Ureter (tissue), 1 donor: ENCODE data around the gene CMTM1. TPM values are rescaled to one million over a fixed set of nuclear protein-coding genes. Genes with fewer than 3 reads are reported as not detected.
A peak's percentile ranks its signal among the peaks of the same experiment; 100 is the strongest.

Experiments
- DNase-seq: peaks from one replicate; pipeline ENCODE4 v3.0.0-alpha.2; 2020; ENCODE audit warnings: low spot score
- total RNA-seq: library from RNA; stranded (reverse); gene quantifications from one replicate; pipeline ENCODE4 v1.2.4, GENCODE V29; 2023
- donor health status: DM: yes; HTN: yes; CAD: no.

Gene CMTM1, protein sequence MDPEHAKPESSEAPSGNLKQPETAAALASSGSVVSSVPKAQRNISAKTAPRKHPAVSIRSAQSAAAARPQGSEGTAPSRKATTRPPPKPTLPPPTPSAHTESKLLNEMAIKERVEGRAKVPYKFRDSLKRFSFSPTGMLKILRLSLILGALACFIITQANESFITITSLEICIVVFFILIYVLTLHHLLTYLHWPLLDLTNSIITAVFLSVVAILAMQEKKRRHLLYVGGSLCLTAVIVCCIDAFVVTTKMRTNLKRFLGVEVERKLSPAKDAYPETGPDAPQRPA
- 4.3 TPM for total RNA-seq

- DNase-seq, result no peak
Observed at GRCh38 chr16:66566051-66566901, at the start of gene CMTM1. TSS of gene CMTM1 (plus strand) at chr16:66566439. CDS start at chr16:66566514, 75 bp downstream.

DNA sequence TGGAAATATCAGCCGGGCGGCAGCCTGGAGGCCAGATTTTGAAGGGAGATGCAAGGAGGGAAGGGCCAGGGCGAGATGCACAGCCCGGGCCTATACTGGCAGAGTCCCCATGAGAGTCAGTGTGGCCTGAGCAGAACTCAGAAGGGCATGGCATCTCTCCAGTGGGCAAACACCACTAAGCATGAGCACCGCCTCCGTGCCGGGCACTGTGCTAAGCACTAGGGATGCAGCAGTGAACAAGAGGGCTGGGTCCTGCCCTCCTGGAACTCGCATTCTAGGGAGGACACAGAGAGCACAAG, 49.8 kb upstream of the CMTM1 start:
- DNase-seq, result no peak

- peak; percentile 98 for DNase-seq
Observed at GRCh38 chr16:66516808-66517585, 49.2 kb upstream of the CMTM1 start.

- no peak for DNase-seq
Observed at GRCh38 chr16:66517586-66518263, 48.5 kb upstream of the CMTM1 start.

GRCh38 chr16:66519482-66520373, 46.5 kb upstream of the CMTM1 start:
- DNase-seq, result no peak

GRCh38 chr16:66520406-66521170, 45.7 kb upstream of the CMTM1 start:
- no peak for DNase-seq

DNA sequence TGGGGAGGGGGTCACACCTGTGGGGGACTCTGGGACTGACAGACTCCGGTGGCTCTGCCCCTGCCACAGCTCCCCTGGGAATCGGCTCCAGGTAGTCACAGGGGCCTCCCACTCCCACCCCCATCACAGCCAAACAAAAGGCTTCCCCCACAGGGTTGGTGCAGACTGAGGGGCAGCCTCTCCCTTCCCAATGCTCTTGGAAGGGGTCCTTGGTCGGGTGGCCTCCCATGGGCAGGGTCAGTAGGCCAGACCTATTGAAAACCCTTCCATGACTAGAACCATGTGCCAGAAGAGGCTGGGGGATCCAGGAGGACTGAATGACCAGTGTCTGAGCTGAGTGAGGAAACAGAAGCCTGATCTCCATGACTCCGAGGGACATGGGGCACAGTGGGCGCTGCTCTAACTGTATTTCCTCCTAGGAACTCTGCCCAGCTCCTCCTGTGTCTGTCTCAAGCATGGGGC, 45.0 kb upstream of the CMTM1 start:
- no peak for DNase-seq

DNA sequence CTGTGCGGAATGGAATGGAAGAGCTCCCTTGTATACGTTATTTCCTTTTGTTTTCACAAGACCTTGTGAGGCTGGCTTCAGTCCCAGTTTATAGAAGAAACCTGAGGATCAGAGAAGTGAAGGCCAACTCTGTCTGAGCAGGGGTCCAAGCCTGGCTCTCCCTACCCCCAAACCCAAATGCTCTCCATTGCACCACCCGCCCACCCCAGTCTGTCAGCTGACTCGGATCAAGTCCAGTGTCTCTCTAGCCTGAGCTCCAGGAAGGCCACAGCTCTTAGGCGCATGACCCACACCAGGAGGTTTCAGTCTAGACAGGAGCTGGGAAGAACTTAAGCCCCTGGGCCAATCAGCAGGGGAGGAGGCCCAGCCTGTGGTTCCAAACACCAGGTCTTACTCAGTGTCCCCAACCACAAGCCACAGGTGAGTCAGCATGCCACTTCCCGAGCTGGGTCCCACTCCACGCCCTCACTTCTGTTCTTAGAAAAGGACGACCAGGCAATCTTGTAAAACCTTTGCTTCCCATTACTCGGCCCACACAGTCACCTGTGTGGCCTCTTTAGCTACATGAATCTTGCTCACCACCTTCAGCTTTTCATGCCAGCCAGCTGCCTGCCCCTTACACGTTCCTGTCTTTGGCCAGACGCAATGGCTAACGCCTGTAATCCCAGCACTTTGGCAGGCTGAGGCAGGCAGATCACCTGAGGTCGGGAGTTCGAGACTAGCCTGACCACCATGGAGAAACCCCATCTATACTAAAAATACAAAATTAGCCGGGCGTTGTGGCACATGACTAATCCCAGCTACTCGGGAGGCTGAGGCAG, 44.1 kb upstream of the CMTM1 start:
- DNase-seq, result peak; percentile 72

DNA sequence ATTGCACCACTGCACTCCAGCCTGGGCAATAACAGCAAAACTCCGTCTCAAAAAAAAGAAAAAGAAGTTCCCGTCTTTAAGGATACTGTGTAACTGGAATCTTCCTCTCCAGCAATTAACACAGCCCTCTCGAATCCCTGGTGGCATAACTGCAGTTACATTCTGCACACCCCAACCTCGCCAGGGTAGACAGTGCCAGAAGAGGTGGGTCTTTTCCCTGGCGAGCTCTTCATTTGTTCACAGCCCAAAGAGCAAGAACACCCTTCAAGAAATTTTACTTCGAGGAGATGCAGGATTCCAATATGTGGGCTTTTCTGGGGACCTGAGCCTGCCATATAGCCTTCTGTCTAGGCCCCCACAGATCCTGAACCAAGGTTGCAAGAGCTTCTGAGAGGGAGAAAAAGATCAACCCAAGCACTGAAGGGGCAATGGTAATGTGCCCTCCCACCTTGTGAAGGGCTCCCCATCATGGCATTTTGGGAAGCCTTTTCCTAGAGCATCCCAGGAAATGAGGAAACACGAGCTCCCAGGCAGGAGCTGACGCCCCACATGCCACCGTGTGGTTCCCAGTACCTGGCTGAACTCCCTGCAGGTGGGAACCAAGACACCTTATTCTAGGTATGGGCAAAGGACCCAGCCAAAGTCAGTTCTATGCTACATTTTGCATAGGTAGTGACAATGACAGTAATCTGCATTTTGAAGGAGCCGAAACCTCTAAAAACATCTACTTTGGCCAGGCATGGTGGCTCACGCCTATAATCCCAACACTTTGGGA, 43.2 kb upstream of the CMTM1 start:
- DNase-seq, result no peak

DNA sequence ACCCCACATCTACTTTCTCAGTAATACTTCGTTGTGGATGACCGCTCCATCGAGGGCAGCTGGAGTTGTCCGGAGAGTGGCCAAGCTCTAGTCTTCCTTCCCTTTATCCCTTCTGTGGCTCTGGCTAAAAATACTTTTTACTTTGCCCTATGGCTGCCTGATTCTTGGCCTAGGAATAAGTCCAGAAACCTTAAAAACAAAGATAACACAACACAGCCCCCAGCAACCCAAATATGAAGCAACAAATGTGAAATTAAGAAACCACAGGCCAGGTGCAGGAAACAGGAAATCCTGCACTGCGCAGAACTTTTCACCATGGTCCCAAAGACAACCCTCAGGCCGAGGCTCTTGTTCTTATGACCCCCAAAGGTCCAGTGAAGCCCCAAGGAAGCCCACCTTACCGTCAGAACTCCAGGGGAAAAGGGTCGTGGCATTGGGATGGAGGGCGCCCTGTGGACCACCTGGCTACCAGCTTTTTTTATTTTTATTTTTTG, 42.3 kb upstream of the CMTM1 start:
- DNase-seq, result no peak

DNA sequence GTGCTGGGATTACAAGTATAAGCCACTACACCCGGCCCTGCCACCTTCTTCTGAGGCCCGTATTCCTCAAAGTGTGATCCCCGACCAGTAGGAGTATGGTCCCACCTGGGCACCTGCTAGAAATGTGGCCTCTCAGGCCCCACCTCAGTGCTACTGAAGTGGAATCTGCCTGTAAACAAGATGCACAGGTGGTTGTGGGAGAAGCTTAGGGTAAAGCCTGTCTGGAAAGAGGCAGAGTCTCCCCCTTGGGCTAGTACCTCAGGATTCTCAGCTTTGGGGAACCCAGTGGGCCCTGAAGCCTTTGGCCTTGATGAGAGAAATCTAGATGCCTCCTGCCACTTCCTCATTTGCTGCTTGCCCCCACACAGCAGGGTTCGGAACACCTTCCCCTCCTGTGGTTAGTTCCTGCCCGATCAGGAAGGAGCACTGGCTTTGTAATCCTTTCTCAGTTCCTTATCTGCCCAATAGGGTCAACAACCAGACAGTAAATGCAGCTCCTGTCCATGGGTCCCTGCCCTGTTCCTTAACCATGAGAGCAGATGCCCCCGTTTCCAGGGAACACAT, 41.6 kb upstream of the CMTM1 start:
- DNase-seq, result no peak

- DNase-seq, result no peak
Observed at GRCh38 chr16:66525396-66526180, 40.7 kb upstream of the CMTM1 start.

DNA sequence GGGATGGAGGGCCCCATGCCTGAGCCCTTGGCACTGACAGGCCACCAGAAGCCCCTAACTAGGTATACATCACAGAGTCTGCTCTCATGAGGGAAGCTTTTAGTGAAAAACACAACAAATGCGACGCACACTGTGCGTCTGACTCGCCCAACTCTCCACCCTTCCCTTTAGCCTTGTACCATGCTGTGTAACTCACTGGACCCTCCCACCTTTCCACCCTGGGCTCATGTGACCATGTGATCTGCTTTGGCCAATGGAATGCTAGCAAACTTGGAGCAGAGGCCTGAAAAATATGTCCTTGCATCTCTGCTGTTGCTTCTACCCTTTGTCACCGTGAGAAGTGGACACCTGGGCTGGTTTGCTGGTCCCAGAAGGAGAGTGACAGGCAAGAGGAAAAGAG, 37.9 kb upstream of the CMTM1 start:
- DNase-seq, result no peak

- DNase-seq, result no peak
Observed at GRCh38 chr16:66529475-66529874, 36.8 kb upstream of the CMTM1 start.

- no peak for DNase-seq
Observed at GRCh38 chr16:66534376-66534799, 31.9 kb upstream of the CMTM1 start.

DNA sequence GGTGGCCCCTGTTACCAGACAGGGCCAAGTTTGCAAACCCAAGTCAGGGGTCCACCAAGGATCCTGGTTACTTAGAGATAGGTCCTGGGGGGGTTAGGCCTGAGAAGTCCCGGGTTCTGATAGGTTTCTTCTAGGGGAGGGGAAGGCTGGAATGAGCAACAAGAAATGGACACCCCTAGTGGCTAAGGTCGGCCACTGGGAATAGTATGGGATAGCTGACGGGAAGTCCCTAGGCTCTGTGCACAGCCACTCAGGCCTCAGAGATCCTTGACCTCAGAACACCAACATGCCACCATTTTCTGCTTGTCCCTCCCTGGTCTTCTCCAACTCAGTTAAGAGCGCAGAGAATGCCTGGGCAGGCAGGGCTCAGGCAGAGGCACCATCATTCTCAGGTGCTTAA, 29.7 kb upstream of the CMTM1 start:
- no peak for DNase-seq

DNA sequence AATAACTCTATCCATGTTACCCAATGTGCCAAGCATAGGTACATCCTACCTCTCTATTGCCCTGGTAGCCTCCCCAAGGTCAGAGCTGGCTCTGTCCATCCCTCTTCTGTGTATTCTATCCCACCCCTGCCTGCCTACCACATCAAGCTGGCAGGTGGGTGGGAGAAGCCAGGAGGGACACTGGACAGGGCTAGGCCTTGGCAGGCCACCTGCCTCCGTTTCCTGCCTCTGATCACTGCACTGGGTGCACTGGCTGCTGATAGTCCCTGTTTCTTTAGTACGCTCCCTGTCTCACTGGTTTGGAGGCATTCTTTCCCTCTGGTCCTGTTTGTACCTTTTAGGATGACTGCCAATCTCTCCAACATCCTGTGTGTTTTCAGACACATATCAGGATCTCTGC, 29.0 kb upstream of the CMTM1 start:
- no peak for DNase-seq
